MG63 (cell line): ENCODE measurements around the gene CXCL12. TPM values are rescaled to one million over a fixed set of nuclear protein-coding genes. Genes with fewer than 3 reads are reported as not detected.
A peak's percentile ranks its signal among the peaks of the same experiment; 100 is the strongest.

Experiments used
- DNase-seq: peaks from one replicate; pipeline ENCODE4 v3.0.0-alpha.2; 2020
- H3K27me3 ChIP-seq: fragments of 250-450 bp; sonication (Bioruptor Pico); 2 replicates; pipeline ENCODE4 v1.5.1; 2020; ENCODE audit warnings: mild to moderate bottlenecking, moderate library complexity
- H3K36me3 ChIP-seq: fragments of 250-450 bp; sonication (Bioruptor Pico); 2 replicates; pipeline ENCODE4 v1.5.1; 2020; ENCODE audit warnings: mild to moderate bottlenecking, moderate library complexity
- H3K4me3 ChIP-seq: fragments of 250-450 bp; sonication (Bioruptor Pico); 2 replicates; pipeline ENCODE4 v1.5.1; 2020; ENCODE audit warnings: mild to moderate bottlenecking, moderate library complexity
- H3K9me3 ChIP-seq: fragments of 250-450 bp; sonication (Bioruptor Pico); 2 replicates; pipeline ENCODE4 v1.5.1; 2020; ENCODE audit warnings: mild to moderate bottlenecking, moderate library complexity
- total RNA-seq: library from RNA; depleted of rRNA; stranded (reverse); fragments of >200 nt; shearing (Covaris generic); gene quantifications from 2 replicates; pipeline ENCODE4 v1.2.3, GENCODE V29; 2014; ENCODE audit warnings: low replicate concordance; rRNA removed

The CXCL12 gene
- total RNA-seq: 16.5 and 18.6 TPM in 2 replicates

DNA sequence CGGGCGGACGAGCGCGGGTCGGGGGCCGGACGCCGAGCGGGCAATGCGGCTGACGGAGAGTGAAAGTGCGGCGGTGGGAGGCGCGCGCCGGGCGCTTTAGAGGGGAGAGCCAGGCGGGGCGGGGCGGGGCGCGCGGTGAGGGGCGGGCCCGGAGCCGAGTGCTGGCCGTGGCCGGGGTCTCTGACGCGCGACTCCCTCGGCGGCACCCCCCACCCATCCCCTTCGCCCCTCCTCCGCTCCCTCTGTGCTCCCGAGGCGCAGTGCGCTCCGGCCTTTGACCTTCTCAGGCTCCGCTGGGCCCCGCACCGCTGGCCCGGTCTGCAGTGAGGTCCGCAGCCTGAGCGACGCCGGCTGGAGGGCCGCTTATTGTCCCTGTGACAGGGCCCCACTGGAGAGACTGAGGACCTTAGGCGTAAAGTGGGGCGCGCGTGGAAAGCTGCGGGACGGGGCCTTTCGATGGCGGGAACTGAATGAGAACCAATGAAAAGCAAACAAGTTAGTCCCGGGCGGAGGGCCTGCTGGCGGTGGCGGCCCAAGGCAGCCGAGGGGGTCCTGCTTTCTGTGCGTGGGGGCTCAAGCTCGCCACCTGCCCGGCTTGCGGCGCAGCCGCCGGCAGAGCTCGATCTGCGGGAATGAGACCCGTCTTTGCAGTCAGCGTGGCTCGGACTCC, at the start of gene CXCL12:
Gene CXCL12, minus strand, starts transcription at position 72 of the 670 bp plus-strand sequence. CDS start 92 bp downstream, outside the sequence.
- Histone ChIP-seq H3K27me3 (no peaks in the 10 kb centered on the region), H3K4me3 (peak within 1 kb of the TSS; percentile 79), H3K36me3 (peaks cover 21% of the 10 kb centered on the region), H3K9me3 (no peaks in the 10 kb centered on the region)
- peak; percentile 61 for DNase-seq

DNA sequence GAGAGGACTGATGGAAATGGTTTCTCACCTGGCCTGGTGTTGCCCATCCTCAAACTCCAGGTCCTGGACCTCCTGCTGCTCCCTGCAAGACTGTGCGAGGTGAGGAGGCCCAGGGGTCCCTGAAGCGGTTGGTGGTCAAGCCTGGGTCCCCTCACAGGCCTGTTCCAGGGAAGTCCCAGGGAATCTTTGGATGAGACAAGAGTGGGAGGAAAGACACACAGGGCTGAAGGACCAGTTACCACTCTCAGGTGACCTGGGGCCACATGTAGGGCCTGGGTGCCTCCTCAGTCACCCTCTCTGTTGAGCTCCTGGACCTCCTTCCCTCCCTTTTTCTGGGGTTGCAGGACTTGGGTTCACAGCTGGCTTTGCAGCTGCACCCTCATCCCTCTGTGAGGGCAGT, 42.6 kb upstream of the CXCL12 start:
- DNase-seq: no peak
- no peak overlapping the region for H3K4me3 ChIP-seq
- peaks cover 4% of the 10 kb centered on the region for H3K9me3 ChIP-seq
- no peaks in the 10 kb centered on the region for H3K27me3 ChIP-seq
- no peaks in the 10 kb centered on the region for H3K36me3 ChIP-seq

DNA sequence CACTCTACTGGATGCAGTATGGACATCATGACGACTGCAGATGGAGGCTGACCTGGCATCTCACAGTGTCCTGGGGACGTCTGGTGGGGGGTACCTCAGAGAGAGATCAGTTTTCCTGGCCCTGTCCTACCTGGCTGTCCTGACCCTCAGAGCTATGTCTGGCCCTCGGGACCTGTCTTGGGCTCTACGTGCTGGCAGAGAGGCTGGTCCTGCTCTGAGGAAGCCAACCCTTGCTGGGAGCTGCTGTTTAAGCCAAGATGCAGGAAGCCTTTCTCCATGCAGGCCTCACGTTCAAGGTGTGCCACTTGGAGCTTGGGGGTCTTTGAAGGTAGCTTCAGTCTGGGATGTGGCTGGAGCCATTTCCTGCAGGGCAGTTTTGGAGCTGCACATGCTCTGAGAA, 42.1 kb upstream of the CXCL12 start:
- Histone ChIP-seq H3K36me3 (no peaks in the 10 kb centered on the region), H3K9me3 (peaks cover 3% of the 10 kb centered on the region; the same call in 1 of the 2 replicates), H3K4me3 (no peak overlapping the region), H3K27me3 (no peaks in the 10 kb centered on the region)
- no peak for DNase-seq

DNA sequence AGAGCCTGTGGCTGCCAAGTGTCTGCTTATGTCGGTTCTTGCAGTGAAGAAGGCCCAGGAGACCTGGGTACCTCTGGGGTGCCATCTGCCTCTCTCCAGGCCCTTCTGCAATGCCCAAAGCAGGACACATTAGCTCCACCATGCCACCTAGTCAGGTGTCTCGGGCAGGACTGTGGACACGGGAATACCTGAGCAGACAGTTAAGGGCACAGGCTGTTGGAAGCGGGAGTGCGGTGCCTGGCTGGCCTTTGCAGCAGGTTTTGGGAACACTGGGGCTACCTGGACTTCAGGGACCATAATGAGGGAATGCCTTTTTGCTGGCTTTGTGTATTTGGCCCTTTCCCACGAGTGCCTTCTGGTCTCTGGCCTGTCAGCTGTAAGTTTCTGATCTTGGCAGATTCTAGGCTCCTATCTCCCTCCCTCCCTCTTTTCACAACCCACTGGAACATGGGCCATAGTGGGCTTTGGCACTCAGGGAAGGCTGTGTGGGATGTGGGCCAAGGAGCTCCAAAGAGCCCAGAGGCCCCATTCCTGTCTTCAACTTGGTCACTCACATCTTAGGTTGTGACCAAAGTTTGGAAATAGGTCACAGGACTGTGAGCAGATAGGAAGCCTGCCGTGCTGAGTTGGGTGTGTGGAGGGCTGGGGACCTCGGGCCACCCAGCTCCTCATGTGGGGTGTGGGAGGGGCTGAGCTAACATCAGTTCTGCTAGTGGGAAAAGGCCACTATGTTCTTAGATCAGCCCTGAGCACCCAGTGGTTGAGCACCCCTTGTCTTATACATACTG, 41.5 kb upstream of the CXCL12 start:
- Histone ChIP-seq H3K36me3 (no peaks in the 10 kb centered on the region), H3K9me3 (peaks cover 3% of the 10 kb centered on the region; the same call in 1 of the 2 replicates), H3K4me3 (no peak overlapping the region), H3K27me3 (no peaks in the 10 kb centered on the region)
- DNase-seq: no peak

DNA sequence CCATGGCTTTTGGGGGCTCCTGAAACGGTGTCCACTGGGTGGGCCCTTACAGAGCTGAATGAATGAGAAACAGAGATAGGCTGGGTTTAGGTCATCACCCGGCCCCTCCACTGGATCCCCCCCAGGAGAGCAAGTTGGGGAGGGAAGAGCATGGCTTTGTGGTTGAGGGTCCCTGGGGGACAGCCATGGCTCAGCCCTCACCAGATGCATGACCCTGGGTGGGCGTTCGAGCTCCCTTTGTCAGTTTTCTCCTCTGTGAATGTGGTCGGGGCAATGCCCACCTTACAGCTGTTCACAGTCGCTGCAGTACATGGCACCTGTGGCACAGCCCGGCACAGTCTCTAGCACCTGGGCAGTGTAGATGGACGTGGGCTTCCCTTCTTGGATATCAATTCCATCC, 40.6 kb upstream of the CXCL12 start:
- DNase-seq: no peak
- H3K4me3 ChIP-seq: no peak overlapping the region
- no peaks in the 10 kb centered on the region for H3K36me3 ChIP-seq
- peaks cover 3% of the 10 kb centered on the region; the same call in 1 of the 2 replicates for H3K9me3 ChIP-seq
- no peaks in the 10 kb centered on the region for H3K27me3 ChIP-seq

DNA sequence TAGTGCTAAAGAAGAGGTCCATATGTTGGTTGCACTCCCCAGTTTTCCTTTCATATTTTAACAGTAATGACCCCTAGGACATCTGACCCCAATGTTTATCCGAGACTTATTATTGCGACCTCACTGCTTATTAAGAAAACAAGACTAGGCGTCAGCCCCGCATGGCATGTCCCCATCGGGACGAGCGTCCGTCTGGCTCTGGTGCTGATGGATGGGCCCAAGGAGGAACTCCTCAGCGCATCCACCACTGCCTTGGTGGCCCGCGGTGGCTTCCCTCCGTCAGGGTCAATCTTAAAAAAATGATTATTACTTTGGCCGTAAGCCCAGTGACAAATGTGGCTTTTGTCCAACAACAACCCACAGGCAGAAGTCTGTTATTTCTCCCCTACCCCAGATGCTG, 40.1 kb upstream of the CXCL12 start:
- Histone ChIP-seq H3K9me3 (no peaks in the 10 kb centered on the region), H3K27me3 (no peaks in the 10 kb centered on the region)

DNA sequence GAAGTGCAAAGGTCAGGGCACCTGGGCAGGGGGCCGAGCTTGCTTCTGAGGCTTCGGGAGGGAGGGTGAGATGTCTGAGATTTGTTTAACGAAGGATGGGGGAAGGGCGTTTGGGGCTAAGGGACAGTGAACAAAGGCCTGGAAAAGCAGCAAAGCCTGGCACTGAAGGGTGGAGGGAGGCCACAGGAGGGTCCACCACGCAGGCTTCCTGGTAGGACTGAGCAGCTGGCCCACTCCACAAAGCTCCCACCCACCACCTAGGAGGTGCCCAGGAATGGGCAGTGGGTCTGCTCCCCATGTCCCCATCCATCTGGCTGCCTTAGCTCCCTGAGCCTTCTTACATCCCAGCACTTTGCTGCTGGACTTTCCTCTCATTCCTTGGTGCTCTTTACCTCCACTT, 39.4 kb upstream of the CXCL12 start:
- H3K36me3 ChIP-seq: no peaks in the 10 kb centered on the region
- no peaks in the 10 kb centered on the region for H3K9me3 ChIP-seq
- no peak overlapping the region for H3K4me3 ChIP-seq

More for the DNA sequence above, 40.1 kb upstream of the CXCL12 start:
- Histone ChIP-seq H3K36me3 (no peaks in the 10 kb centered on the region), H3K4me3 (no peak overlapping the region)
- no peak for DNase-seq

DNA sequence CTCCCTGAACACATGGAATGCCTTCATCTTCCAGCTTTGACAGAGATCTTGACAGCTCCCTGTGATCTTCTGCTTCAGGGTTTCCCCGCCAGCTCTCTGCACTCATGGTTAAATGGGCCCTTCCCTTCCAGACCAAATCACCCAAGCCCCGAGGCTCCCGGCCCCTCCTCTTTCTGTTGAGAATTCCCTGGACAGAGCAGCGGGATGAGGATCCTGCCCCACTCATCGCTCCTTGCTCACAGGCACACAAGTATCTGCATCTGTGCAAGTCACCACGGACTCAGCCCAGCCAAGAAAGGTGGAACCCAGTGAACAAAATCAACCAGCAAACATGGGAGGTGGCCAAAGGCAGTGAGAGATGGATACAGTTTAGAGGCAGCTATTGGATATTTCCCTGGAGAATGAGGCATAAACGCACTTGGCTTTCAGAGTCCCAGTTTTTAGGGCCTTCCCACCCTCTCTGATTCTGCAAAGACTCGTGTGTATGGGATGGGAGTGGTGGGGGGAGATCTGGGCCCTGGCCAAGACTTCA, 37.7 kb upstream of the CXCL12 start:
- Histone ChIP-seq H3K4me3 (no peak overlapping the region), H3K9me3 (no peaks in the 10 kb centered on the region), H3K36me3 (no peaks in the 10 kb centered on the region), H3K27me3 (no peaks in the 10 kb centered on the region)
- no peak for DNase-seq

More for the DNA sequence above, 39.4 kb upstream of the CXCL12 start:
- no peak for DNase-seq
- no peaks in the 10 kb centered on the region for H3K27me3 ChIP-seq

DNA sequence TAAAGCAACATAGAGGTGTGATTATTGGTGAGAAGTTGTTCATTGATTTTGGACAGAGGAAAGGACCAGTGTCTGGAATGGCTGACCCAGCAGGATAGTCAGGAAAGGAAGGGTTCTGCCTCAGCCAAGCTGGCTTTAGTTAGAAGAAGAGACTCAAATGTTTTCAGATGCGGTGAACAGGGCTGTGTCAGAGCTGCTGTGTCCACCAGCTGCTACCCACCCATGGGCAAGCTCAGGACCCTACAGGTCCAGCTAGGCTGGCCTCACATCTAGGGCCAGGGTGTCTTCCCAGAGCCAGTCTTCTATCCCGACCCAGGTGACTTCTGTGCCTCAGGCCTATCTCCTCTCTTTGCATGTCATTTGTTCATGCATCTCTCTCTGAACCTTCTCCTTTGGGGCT, 37.3 kb upstream of the CXCL12 start:
- Histone ChIP-seq H3K9me3 (no peaks in the 10 kb centered on the region), H3K27me3 (no peaks in the 10 kb centered on the region), H3K4me3 (no peak overlapping the region), H3K36me3 (no peaks in the 10 kb centered on the region)
- no peak for DNase-seq

DNA sequence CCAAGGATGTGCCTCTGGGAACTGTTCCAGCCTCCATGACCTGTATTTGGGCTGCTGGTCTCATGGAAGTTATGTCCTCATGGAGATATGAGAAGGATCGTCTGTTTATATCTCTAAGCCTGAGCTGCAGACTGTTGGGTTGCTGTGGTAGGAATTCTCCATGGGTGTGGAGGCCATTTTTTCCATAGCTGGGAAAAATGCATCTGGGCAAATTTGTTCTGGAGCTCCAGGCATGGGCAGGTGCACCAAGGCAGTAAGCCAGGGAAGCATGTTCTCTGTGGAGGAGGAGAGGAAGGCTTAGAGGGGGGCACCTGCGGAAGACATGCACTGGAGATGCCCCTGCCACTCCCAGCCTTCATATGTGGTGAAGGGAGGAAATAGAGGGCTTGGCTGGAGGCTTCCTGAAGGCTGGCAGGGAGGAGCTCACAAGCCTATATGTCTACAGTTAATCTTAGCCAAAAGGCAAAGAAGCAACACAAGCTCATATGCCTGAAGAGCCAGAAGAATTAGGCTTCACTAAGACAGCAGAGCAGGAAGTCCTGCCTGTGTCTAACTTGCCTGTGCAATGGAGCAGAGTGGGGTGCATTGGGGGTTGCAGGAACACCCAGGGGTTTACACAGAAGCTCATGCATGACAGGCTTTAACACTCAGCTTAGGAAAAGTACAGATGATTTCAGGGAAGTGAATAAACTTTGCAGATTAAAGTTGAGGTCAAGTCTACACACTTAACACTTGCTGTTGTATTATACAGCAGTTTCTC, 35.1 kb upstream of the CXCL12 start:
- Histone ChIP-seq H3K4me3 (no peak overlapping the region), H3K27me3 (no peaks in the 10 kb centered on the region), H3K9me3 (0 out of 2 replicates have a peak, but pooled peaks cover 5% of the 10 kb centered on the region), H3K36me3 (no peaks in the 10 kb centered on the region)
- no peak for DNase-seq

DNA sequence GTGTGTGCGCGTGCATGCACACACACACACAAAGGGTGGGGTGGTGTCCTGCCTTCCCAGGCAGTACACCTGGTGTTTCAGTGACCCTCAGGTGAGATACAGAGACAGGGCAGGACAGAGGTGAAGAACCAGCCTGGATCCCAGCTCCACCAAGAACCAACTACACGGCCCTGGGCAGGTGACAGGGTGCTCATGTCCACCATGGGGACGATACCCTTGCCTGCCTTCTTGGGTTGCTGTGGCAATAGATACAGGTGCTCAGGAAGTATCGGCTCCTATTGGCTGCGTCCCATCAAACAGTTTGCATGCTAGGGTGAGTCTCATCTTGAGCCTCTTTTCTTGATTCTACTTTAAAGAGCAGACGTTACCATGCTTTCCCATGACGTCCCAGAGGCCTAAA, 33.7 kb upstream of the CXCL12 start:
- DNase-seq: no peak
- H3K27me3 ChIP-seq: no peaks in the 10 kb centered on the region
- no peak overlapping the region for H3K4me3 ChIP-seq
- H3K36me3 ChIP-seq: no peaks in the 10 kb centered on the region
- 0 out of 2 replicates have a peak, but pooled peaks cover 5% of the 10 kb centered on the region for H3K9me3 ChIP-seq

DNA sequence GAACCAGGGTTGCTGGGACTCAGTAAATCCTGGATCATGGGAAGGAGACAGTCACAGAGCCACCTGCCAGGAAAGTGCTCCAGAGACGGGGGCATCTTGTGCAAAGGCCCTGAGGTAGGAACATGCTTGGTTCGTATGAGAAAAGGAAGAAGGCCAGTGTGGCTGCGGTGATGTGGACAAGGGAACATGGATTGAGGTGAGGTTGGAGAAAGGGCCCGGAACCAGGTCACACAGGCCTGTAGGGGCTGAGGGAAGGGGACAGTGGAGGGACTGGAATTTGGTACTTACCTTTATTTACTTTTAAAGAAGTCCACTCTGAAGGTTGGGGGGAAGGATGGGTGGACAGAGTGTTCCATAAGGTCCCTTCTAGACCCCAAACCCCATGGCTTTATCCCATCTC, 32.9 kb upstream of the CXCL12 start:
- no peaks in the 10 kb centered on the region for H3K36me3 ChIP-seq

DNA sequence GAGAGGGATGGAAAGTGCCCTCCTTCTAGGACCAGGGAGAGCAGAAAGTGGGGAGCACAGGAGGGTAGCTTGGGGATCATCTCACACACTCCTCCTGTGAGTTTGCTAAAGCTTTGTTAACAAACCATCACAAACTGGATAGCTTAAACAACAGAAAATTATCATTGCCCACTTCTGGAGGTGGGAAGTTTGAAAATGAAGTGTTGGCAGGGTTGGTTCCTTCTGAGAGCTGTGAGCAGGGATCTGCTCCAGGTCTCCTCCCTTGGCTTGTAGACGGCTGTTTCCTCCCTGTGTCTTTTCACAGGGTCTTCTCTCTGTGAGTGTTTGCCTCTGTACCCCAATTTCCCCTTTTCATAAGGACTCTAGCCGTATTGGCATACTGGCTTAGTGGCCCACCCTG, 32.0 kb upstream of the CXCL12 start:
- no peak for DNase-seq
- Histone ChIP-seq H3K27me3 (no peaks in the 10 kb centered on the region), H3K4me3 (no peak overlapping the region), H3K9me3 (0 out of 2 replicates have a peak, but pooled peaks cover 5% of the 10 kb centered on the region), H3K36me3 (no peaks in the 10 kb centered on the region)

More for the DNA sequence above, 32.9 kb upstream of the CXCL12 start:
- DNase-seq: no peak
- Histone ChIP-seq H3K9me3 (0 out of 2 replicates have a peak, but pooled peaks cover 5% of the 10 kb centered on the region), H3K4me3 (no peak overlapping the region), H3K27me3 (no peaks in the 10 kb centered on the region)

DNA sequence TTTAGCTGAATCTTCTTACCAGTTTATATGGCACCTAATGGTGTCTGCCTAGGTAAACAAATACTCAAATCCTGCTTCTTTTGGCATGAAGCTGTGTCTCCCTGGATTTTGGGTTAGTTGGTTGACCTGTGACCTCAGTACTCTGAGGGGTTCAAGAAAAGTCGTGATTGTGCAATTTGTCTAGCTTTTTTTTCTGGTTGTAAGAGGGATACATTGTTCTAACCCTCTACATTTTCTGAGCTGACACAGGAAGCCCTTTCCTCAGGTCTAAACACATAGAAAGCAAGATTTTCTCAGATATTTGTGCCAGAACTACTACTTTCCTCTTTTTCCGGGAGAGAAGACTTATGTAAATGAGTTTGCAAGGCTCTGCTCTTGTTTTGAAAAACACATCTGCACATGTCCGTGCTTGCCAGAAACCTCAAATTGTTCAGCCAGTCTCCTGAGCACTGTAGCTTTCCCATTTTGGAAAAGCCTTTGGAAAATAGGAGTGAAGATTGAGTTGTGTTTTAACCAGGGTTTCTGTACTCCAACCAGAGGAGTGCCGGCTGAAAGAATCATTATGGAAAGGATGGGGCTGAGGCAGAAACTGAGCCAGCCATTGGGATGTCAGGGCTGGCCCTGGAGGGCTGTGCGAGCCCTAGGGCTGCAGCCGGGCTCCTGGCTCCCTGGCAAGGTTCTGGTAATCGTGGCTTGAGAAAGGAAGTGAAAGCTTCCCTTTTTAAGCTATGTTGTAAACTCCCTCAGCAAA, 31.3 kb upstream of the CXCL12 start:
- no peaks in the 10 kb centered on the region for H3K27me3 ChIP-seq
- no peaks in the 10 kb centered on the region for H3K36me3 ChIP-seq
- H3K9me3 ChIP-seq: 0 out of 2 replicates have a peak, but pooled peaks cover 5% of the 10 kb centered on the region
- no peak for DNase-seq
- H3K4me3 ChIP-seq: no peak overlapping the region

DNA sequence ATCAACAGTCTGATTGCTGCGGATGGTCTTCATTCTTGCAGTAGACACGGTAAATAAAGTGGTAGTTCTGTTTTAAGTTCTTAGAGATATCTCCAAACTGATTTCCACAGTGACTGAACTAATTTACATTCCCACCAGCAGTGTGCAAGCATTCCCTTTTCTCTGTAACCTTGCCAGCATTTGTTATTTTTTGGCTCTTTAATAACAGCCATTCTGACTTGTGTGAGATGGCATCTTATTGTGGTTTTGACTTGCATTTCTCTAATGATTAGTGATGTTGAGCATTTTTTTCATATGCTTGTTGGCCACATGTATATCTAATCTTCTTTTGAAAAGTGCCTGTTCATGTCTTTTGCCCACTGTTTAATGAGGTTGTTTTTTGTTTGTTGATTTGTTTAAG, 30.2 kb upstream of the CXCL12 start:
- DNase-seq: no peak
- H3K36me3 ChIP-seq: no peaks in the 10 kb centered on the region
- no peaks in the 10 kb centered on the region for H3K27me3 ChIP-seq
- 0 out of 2 replicates have a peak, but pooled peaks cover 5% of the 10 kb centered on the region for H3K9me3 ChIP-seq
- H3K4me3 ChIP-seq: no peak overlapping the region

DNA sequence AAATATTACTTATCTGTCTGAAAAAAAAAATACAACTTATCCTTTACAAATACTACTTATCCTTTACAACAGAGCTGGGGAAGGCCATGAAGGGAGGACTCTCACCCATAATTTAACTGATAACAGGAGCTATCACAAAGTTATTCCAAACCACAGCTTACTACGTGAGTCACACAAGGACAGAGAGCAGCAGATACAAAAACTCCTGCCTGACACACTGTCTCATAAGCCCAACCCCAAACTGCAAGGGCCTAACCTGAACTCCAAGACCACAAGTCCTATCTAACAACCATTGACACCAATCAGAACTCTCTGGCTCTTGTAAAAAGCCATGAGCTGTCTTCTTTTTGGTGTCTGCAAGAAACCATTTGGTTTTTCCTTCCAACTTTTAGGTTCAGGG, 28.5 kb upstream of the CXCL12 start:
- H3K36me3 ChIP-seq: no peaks in the 10 kb centered on the region
- H3K27me3 ChIP-seq: no peaks in the 10 kb centered on the region
- H3K4me3 ChIP-seq: no peak overlapping the region
- H3K9me3 ChIP-seq: peaks cover 5% of the 10 kb centered on the region; the same call in 1 of the 2 replicates
- DNase-seq: no peak
